HPDE6-E6E7 (cell line): ENCODE results near the gene CPZ.

ENCODE experiments used
- DNase-seq: peaks from one replicate; pipeline ENCODE4 v3.0.0; 2011; ENCODE audit warnings: missing footprints; ENCODE audit errors: extremely low spot score

CPZ gene

GRCh38 chr4:8592366-8593263 is at the start of gene CPZ:
CPZ (plus strand) TSS chr4:8592765; CDS start chr4:8592834, 69 bp downstream.
- DNase-seq, result no peak

GRCh38 chr4:8542776-8543525 is 49.6 kb upstream of the CPZ start:
- DNase-seq, result no peak

- DNase-seq, result no peak
Observed at GRCh38 chr4:8543623-8544022, 48.9 kb upstream of the CPZ start.

- DNase-seq, result no peak
Observed at GRCh38 chr4:8544282-8544681, 48.3 kb upstream of the CPZ start.

GRCh38 chr4:8544741-8545438 is 47.7 kb upstream of the CPZ start:
- no peak for DNase-seq

- no peak for DNase-seq
Observed at GRCh38 chr4:8545439-8545765, 47.2 kb upstream of the CPZ start.

GRCh38 chr4:8546766-8547107 is 45.8 kb upstream of the CPZ start:
- DNase-seq, result no peak

- DNase-seq, result no peak
Observed at GRCh38 chr4:8547108-8547911, 45.3 kb upstream of the CPZ start.

- no peak for DNase-seq
Observed at GRCh38 chr4:8547912-8548730, 44.4 kb upstream of the CPZ start.

- no peak for DNase-seq
Observed at GRCh38 chr4:8548731-8549351, 43.7 kb upstream of the CPZ start.

GRCh38 chr4:8549352-8549931 is 43.1 kb upstream of the CPZ start:
- no peak for DNase-seq

- no peak for DNase-seq
Observed at GRCh38 chr4:8550691-8551090, 41.9 kb upstream of the CPZ start.

- DNase-seq, result no peak
Observed at GRCh38 chr4:8552024-8552423, 40.5 kb upstream of the CPZ start.

GRCh38 chr4:8552581-8553205 is 39.9 kb upstream of the CPZ start:
- no peak for DNase-seq

GRCh38 chr4:8553216-8553615 is 39.3 kb upstream of the CPZ start:
- DNase-seq, result no peak

GRCh38 chr4:8553991-8554405 is 38.6 kb upstream of the CPZ start:
- DNase-seq, result no peak

GRCh38 chr4:8554555-8555100 is 37.9 kb upstream of the CPZ start:
- no peak for DNase-seq

- no peak for DNase-seq
Observed at GRCh38 chr4:8555716-8556115, 36.8 kb upstream of the CPZ start.
